Measurements from ENCODE around the gene ARNT2. TPM values are rescaled to one million over a fixed set of nuclear protein-coding genes. Genes with fewer than 3 reads are reported as not detected.

The ARNT2 gene
- total RNA-seq, 4 donors from 2014 or later, result 5.1 to 8.8 (median 6.8) TPM

DNA sequence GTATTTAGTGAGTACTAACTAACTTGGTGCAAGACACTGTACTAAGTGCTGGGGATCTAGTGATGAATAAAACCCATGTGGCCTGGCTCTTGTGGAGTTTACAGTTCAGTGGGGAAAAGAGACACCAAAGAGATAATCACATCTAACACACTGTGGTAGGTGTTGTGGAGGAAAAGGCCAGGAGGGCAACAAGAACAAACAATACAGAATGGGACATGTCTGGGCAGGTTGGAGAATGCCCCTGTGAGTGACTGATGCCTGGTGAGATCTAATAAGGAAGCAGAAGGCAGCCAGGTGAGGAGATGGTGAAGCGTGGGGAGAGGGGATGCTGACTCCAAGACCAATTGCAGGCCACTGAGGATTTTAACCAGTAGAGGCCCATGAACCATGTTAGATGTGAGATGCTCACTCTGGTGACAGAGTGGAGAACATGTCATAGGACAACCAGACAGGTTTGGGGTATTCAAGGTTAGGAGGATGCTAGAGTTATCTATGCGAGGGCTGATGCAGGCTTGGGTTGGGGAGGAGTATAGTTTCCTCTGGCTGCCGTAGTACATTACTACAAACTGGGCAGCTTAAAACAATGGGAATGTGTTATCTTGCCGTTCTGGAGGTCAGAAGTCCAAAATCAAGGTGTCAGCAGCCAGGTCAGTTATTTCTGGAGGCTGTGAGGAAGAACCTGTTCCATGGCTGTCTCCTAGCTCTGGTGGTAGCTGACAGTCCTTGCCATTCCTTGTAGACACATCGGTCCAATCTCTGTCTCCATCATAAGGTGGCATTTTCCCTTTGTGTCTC, 81.4 kb downstream of the ARNT2 start:
- no peaks in the 10 kb centered on the region for H3K27me3 ChIP-seq
- no peaks in the 10 kb centered on the region for H3K9me3 ChIP-seq
- DNase-seq (ENCODE audit: low spot score in 2 of 2), result no peak
- H3K27ac ChIP-seq, result no peak overlapping the region
- 83 to 87% methylated on average over 5 of the region's 5 CpGs for WGBS, 2 donors
- H3K4me1 ChIP-seq, result peaks cover 0 to 42% (median 5%) of the 10 kb centered on the region in 4 donors
- no peak for TF ChIP-seq POLR2A (IDR thresholded peaks at IDR 0.05)
- TF ChIP-seq EP300 (IDR thresholded peaks at IDR 0.05), result no peak
- TF ChIP-seq, protein P1, sequence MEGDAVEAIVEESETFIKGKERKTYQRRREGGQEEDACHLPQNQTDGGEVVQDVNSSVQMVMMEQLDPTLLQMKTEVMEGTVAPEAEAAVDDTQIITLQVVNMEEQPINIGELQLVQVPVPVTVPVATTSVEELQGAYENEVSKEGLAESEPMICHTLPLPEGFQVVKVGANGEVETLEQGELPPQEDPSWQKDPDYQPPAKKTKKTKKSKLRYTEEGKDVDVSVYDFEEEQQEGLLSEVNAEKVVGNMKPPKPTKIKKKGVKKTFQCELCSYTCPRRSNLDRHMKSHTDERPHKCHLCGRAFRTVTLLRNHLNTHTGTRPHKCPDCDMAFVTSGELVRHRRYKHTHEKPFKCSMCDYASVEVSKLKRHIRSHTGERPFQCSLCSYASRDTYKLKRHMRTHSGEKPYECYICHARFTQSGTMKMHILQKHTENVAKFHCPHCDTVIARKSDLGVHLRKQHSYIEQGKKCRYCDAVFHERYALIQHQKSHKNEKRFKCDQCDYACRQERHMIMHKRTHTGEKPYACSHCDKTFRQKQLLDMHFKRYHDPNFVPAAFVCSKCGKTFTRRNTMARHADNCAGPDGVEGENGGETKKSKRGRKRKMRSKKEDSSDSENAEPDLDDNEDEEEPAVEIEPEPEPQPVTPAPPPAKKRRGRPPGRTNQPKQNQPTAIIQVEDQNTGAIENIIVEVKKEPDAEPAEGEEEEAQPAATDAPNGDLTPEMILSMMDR (IDR thresholded peaks at IDR 0.05), result no peak
- H3K4me3 ChIP-seq, result no peak overlapping the region
- peaks cover 0 to 6% (median 0%) of the 10 kb centered on the region in 3 donors for H3K36me3 ChIP-seq

DNA sequence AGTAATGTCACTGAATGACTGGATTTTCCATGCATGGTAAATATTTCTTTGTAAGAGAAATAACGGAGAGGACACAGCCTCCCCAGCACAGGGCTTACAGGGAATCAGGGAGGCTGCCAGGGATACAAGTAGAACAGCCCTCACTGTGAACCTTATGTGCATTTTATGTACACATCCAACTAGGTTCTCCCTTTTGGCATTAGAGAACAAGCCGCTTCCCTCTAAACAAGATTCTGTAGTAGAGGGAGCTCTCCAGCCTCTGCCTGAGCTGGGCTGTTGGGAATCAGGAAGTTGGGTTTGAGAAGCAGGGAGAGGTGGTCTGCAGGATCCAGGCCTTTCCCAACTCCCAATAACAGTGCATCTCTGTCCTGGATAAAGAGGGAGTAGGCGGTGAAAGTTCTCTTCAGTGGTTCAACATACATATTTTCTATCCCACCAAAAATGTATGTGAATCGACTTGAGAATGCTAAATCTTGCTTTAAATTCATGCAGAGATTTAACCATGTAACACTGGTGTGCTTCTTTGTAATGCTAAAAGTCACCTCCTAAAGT, 83.7 kb downstream of the ARNT2 start:
- Histone ChIP-seq H3K4me1 (peaks cover 0 to 31% (median 5%) of the 10 kb centered on the region in 4 donors), H3K27ac (peak overlapping the region in 2 of 4 donors; percentile 36 to 78), H3K27me3 (no peaks in the 10 kb centered on the region), H3K36me3 (peaks cover 0 to 6% (median 0%) of the 10 kb centered on the region in 3 donors), H3K9me3 (no peaks in the 10 kb centered on the region), H3K4me3 (no peak overlapping the region)
- 81% methylated on average over 4 of the region's 4 CpGs for WGBS, 2 donors
- no peak for DNase-seq (ENCODE audit: low spot score in 2 of 2)
- TF ChIP-seq EP300 (IDR thresholded peaks at IDR 0.05) (no peak), POLR2A (IDR thresholded peaks at IDR 0.05) (no peak)
- TF ChIP-seq, protein P1 (IDR thresholded peaks at IDR 0.05), result no peak

DNA sequence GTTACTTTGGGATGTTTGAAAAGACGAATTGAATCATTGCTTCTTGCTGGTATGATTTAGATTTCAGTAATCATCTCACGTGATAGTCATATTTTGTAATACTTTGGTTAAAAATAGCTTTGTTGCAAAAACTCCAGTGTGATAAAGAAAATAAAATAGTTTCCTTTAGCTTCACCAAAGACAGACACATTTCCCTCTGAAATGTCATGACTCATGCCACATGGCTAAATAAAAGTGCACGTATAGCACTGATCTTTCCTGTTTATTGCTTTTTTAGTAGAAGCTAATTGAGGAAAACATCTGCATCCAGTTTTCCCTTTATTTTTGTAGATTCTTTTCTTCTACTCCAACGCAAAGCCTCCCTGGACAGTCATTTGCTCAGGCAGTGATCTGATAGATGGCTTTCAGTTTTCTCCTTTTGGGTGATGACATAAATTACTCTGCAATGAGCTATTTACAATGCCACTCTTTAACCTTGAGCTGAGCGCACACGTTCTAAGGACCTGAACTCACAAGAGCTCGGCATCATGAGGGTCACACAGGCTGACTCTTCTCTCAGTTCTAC, 84.9 kb downstream of the ARNT2 start:
- H3K27me3 ChIP-seq, result no peaks in the 10 kb centered on the region
- peak in 1 of 2 donors; percentile 64 for TF ChIP-seq EP300 (IDR thresholded peaks at IDR 0.05)
- no peak for TF ChIP-seq POLR2A (IDR thresholded peaks at IDR 0.05)
- peaks cover 0 to 21% (median 5%) of the 10 kb centered on the region in 4 donors for H3K4me1 ChIP-seq
- DNase-seq (ENCODE audit: low spot score in 2 of 2), result no peak
- H3K27ac ChIP-seq, result peak overlapping the region; percentile 11 to 86 (median 61)
- H3K4me3 ChIP-seq, result no peak overlapping the region
- 28 to 29% methylated on average over 7 of the region's 7 CpGs for WGBS, 2 donors
- no peaks in the 10 kb centered on the region for H3K9me3 ChIP-seq
- H3K36me3 ChIP-seq, result no peaks in the 10 kb centered on the region

DNA sequence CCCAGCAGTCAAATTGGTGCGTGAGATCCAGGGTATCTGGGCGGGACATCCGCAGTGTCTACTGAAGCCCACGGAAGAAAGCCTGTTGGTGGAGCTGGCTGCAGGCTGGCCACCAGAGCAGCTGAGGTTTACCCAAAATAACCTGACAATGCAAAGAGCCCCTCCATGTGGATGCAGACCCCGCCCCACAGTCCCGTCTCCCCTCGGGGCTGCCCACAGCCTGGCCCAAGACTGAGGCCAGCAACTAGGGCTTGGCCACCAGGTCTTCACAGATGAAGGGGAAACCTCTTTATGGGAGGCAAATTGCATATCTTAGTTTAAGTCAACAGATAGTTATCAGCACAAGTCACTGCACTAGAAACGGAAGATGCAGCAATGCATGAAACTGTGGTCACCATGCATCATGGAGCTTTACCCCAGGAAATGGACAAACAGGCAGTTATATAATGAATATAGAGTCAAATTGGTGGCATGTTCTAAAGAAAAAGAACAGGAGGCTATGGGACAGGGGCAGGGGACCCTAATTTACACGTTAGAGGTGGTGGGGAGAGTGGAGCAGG, 86.3 kb downstream of the ARNT2 start:
- Histone ChIP-seq H3K4me1 (peaks cover 0 to 21% (median 5%) of the 10 kb centered on the region in 4 donors), H3K27ac (no peak overlapping the region), H3K9me3 (no peaks in the 10 kb centered on the region), H3K36me3 (no peaks in the 10 kb centered on the region), H3K27me3 (no peaks in the 10 kb centered on the region), H3K4me3 (no peak overlapping the region)
- no peak for DNase-seq (ENCODE audit: low spot score in 2 of 2)
- TF ChIP-seq EP300 (IDR thresholded peaks at IDR 0.05) (no peak), POLR2A (IDR thresholded peaks at IDR 0.05) (no peak)
- TF ChIP-seq, protein P1 (IDR thresholded peaks at IDR 0.05), result no peak
- 96% methylated on average over 9 of the region's 9 CpGs for WGBS, 2 donors

DNA sequence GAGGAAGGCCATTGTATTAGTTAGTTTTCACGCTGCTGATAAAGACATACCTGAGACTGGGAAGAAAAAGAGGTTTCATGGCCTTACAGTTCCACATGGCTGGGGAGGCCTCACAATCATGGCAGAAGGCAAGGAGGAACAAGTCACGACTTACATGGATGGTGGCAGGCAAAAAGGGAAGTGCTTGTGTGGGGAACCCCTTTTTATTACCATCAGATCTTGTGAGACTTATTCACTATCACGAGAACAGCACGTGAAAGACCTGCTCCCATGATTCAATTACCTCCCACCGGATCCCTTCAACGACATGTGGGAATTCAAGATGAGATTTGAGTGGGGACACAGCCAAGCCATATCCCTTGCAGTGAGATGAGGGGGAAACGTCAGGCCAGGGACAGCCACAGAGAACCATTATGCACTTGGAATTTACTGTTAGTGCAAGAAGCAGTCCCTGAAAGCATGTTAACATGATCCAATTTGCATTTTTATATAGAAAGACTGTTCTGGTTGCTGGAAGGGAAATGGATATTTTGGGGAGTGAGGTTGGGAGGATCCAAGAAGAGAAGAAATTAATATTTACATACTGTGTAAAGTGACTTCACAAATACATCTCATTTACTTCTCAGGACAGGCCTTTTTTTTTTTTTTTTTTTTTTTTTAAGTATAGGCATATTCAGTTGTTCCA, 87.1 kb downstream of the ARNT2 start:
- Histone ChIP-seq H3K4me3 (no peak overlapping the region), H3K36me3 (no peaks in the 10 kb centered on the region), H3K4me1 (peaks cover 0 to 21% (median 5%) of the 10 kb centered on the region in 4 donors), H3K27ac (no peak overlapping the region), H3K9me3 (no peaks in the 10 kb centered on the region), H3K27me3 (no peaks in the 10 kb centered on the region)
- WGBS, 2 donors, result 76 to 79% methylated on average over 7 of the region's 7 CpGs
- TF ChIP-seq POLR2A (IDR thresholded peaks at IDR 0.05), result no peak
- TF ChIP-seq EP300 (IDR thresholded peaks at IDR 0.05), result no peak
- TF ChIP-seq, protein P1 (IDR thresholded peaks at IDR 0.05), result no peak
- no peak for DNase-seq (ENCODE audit: low spot score in 2 of 2)
